HEK293 (cell line): ENCODE results near the gene SCAF4.
"Not testable (repeated sequence)": the region's sequence is repeated elsewhere in the genome, so short reads cannot be mapped to it uniquely, and the experiment has no call there.

Experiments used
- SP7 ChIP-seq: fragments of 450-650 bp; formaldehyde crosslinking; IDR thresholded peaks from 2 replicates; pipeline ENCODE4 v1.5.1; 2016; ENCODE audit warnings: missing biosample characterization, missing genetic modification characterization
- ZBTB17 ChIP-seq: fragments of 450-650 bp; formaldehyde crosslinking; IDR thresholded peaks from 2 replicates; pipeline ENCODE4 v1.5.1; 2016; ENCODE audit warnings: missing biosample characterization, missing genetic modification characterization
- ZNF23 ChIP-seq: fragments of 450-650 bp; formaldehyde crosslinking; IDR thresholded peaks from 2 replicates; pipeline ENCODE4 v1.5.1; 2016; ENCODE audit warnings: missing biosample characterization, missing genetic modification characterization, borderline replicate concordance
- ZNF404 ChIP-seq: fragments of 450-650 bp; formaldehyde crosslinking; IDR thresholded peaks from 2 replicates; pipeline ENCODE4 v1.5.1; 2017; ENCODE audit warnings: missing biosample characterization, missing genetic modification characterization
- ZSCAN23 ChIP-seq: fragments of 450-650 bp; formaldehyde crosslinking; IDR thresholded peaks from 2 replicates; pipeline ENCODE4 v1.5.1; 2016; ENCODE audit warnings: missing biosample characterization, missing genetic modification characterization
- TF ChIP-seq, protein P1 (sequence below): fragments of 450-650 bp; formaldehyde crosslinking; IDR thresholded peaks from 2 replicates; pipeline ENCODE4 v1.5.1; 2016; ENCODE audit warnings: missing biosample characterization, missing genetic modification characterization
- TF ChIP-seq, protein P2 (sequence below): fragments of 450-650 bp; formaldehyde crosslinking; IDR thresholded peaks from 2 replicates; pipeline ENCODE4 v1.5.1; 2016; ENCODE audit warnings: missing biosample characterization, missing genetic modification characterization
- TF ChIP-seq, protein P3 (sequence below): fragments of 450-650 bp; formaldehyde crosslinking; conservative IDR thresholded peaks from 2 replicates; pipeline ENCODE4 v1.5.1; 2016; ENCODE audit warnings: low read depth, missing biosample characterization, missing genetic modification characterization

DNA sequence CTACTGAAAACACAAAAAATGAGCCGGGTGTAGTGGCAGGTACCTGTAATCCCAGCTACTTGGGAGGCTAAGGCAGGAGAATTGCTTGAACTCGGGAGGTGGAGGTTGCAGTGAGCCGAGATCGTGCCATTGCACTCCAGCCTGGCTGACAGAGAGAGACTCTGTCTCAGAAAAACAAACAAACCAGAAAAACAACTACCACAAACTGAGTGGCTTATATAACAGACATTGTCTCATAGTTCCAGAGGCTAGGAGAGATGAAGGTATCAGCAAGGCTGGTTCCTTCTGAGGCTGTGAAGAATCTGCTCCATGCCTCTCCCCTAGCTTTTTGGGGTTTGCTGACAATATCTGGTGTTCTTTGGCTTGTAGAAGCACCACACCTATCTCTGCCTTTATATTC lies 80.4 kb downstream of the SCAF4 start:
- TF ChIP-seq, protein P1, sequence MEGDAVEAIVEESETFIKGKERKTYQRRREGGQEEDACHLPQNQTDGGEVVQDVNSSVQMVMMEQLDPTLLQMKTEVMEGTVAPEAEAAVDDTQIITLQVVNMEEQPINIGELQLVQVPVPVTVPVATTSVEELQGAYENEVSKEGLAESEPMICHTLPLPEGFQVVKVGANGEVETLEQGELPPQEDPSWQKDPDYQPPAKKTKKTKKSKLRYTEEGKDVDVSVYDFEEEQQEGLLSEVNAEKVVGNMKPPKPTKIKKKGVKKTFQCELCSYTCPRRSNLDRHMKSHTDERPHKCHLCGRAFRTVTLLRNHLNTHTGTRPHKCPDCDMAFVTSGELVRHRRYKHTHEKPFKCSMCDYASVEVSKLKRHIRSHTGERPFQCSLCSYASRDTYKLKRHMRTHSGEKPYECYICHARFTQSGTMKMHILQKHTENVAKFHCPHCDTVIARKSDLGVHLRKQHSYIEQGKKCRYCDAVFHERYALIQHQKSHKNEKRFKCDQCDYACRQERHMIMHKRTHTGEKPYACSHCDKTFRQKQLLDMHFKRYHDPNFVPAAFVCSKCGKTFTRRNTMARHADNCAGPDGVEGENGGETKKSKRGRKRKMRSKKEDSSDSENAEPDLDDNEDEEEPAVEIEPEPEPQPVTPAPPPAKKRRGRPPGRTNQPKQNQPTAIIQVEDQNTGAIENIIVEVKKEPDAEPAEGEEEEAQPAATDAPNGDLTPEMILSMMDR (tag by site-specific recombination), result not testable (repeated sequence)
- not testable (repeated sequence) for TF ChIP-seq ZNF404 (tag by site-specific recombination); ZBTB17 (tag by site-specific recombination); ZSCAN23; ZNF23 (tag by site-specific recombination); SP7
- TF ChIP-seq, protein P2, sequence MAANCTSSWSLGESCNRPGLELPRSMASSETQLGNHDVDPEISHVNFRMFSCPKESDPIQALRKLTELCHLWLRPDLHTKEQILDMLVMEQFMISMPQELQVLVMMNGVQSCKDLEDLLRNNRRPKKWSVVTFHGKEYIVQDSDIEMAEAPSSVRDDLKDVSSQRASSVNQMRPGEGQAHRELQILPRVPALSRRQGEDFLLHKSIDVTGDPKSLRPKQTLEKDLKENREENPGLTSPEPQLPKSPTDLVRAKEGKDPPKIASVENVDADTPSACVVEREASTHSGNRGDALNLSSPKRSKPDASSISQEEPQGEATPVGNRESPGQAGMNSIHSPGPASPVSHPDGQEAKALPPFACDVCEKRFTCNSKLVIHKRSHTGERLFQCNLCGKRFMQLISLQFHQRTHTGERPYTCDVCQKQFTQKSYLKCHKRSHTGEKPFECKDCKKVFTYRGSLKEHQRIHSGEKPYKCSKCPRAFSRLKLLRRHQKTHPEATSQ, result not testable (repeated sequence)
- TF ChIP-seq, protein P3, sequence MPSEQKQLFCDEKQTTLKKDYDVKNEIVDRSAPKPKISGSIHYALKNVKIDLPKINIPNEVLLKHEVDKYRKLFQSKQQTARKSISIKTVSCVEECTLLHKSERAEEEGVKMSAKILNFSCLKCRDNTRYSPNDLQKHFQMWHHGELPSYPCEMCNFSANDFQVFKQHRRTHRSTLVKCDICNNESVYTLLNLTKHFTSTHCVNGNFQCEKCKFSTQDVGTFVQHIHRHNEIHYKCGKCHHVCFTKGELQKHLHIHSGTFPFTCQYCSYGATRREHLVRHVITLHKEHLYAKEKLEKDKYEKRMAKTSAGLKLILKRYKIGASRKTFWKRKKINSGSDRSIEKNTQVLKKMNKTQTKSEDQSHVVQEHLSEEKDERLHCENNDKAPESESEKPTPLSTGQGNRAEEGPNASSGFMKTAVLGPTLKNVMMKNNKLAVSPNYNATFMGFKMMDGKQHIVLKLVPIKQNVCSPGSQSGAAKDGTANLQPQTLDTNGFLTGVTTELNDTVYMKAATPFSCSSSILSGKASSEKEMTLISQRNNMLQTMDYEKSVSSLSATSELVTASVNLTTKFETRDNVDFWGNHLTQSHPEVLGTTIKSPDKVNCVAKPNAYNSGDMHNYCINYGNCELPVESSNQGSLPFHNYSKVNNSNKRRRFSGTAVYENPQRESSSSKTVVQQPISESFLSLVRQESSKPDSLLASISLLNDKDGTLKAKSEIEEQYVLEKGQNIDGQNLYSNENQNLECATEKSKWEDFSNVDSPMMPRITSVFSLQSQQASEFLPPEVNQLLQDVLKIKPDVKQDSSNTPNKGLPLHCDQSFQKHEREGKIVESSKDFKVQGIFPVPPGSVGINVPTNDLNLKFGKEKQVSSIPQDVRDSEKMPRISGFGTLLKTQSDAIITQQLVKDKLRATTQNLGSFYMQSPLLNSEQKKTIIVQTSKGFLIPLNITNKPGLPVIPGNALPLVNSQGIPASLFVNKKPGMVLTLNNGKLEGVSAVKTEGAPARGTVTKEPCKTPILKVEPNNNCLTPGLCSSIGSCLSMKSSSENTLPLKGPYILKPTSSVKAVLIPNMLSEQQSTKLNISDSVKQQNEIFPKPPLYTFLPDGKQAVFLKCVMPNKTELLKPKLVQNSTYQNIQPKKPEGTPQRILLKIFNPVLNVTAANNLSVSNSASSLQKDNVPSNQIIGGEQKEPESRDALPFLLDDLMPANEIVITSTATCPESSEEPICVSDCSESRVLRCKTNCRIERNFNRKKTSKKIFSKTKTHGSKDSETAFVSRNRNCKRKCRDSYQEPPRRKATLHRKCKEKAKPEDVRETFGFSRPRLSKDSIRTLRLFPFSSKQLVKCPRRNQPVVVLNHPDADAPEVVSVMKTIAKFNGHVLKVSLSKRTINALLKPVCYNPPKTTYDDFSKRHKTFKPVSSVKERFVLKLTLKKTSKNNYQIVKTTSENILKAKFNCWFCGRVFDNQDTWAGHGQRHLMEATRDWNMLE, result not testable (repeated sequence)
